HepG2 (cell line): ENCODE measurements around the gene ZNF865. TPM values are rescaled to one million over a fixed set of nuclear protein-coding genes. Genes with fewer than 3 reads are reported as not detected.

Source experiments
- ATAC-seq: fragments of 200-7000 bp; cut with Tn5 transposase; 3 replicates; pipeline ENCODE4 v1.9.1; 2020; ENCODE audit warnings: mild to moderate bottlenecking, moderate library complexity
- BruUV-seq: library from RNA; stranded (reverse); fragments of 400-500 nt; replicated peaks from 2 replicates; lab custom pipeline; 2021; lab: Mats Ljungman, UMichigan
- CTCF ChIA-PET: fragments of 300-600 bp; formaldehyde crosslinking; extraction: SDS; loops from one replicate; lab custom pipeline; 2021; ENCODE audit warnings: low total read pairs, inconsistent platforms, low intra/inter-chr PET ratio; lab: Yijun Ruan, JAX
- POLR2A ChIA-PET: fragments of 350-600 bp; sonication (Branson Sonifier 250); formaldehyde crosslinking; loops from one replicate; lab custom pipeline; 2020; ENCODE audit warnings: antibody characterized with exemption, inconsistent platforms; lab: Yijun Ruan, JAX
- DNase-seq: peaks from one replicate; pipeline ENCODE4 v3.0.0-alpha.2; 2015; ENCODE audit warnings: low spot score
- FAIRE-seq: peaks from 3 replicates; lab custom pipeline; 2011; peaks lifted over from hg19 to GRCh38; lab: Jason Lieb, UNC
- H2AFZ ChIP-seq: one replicate; pipeline ENCODE4 v1.6.1; 2011; ENCODE audit warnings: low read length, inconsistent platforms
- H3K27ac ChIP-seq: fragments of 300-600 bp; 3 replicates; pipeline ENCODE4 v1.8.0; 2011; ENCODE audit warnings: mixed run types, mild to moderate bottlenecking, mixed read lengths, low read length, inconsistent platforms; ENCODE audit not compliant: insufficient read depth; ENCODE audit errors: extremely low read length
- H3K27me3 ChIP-seq, 2 experiments: fragments of 200-600 bp in 1 of 2; 2 replicates in 1 of 2; 3 replicates in 1 of 2; pipeline versions ENCODE4 v1.6.0 to v1.8.0; 2011; ENCODE audit warnings: low read length in 2 of 2, mild to moderate bottlenecking in 2 of 2, moderate library complexity in 2 of 2, inconsistent platforms in 1 of 2; ENCODE audit not compliant: insufficient read depth in 2 of 2, control insufficient read depth in 1 of 2
- H3K36me3 ChIP-seq, 2 experiments: fragments of 200-600 bp in 1 of 2; replicated peaks in 1 of 2; 2 replicates in 1 of 2; 3 replicates in 1 of 2; pipeline versions ENCODE4 v1.5.1 to v1.8.0; 2011; ENCODE audit warnings: low read length in 2 of 2, inconsistent platforms in 1 of 2; ENCODE audit not compliant: insufficient read depth in 2 of 2, control insufficient read depth in 1 of 2
- H3K4me1 ChIP-seq: 2 replicates; pipeline ENCODE4 v1.5.1; 2012; ENCODE audit warnings: low read length, inconsistent platforms; ENCODE audit not compliant: insufficient read depth
- H3K4me2 ChIP-seq: 2 replicates; pipeline ENCODE4 v1.6.0; 2011; ENCODE audit warnings: low read depth, low read length, inconsistent platforms
- H3K4me3 ChIP-seq, 3 experiments: fragments of 200-600 bp in 1 of 3; sonication (generic), shearing (Covaris generic) in 1 of 3; replicated peaks in 1 of 3; 2 replicates each; pipeline ENCODE4 v1.5.1; 2011 to 2016; ENCODE audit warnings: low read length in 3 of 3, inconsistent platforms in 2 of 3, low read depth in 2 of 3, mild to moderate bottlenecking in 2 of 3, control low read depth in 1 of 3, mixed read lengths in 1 of 3; ENCODE audit not compliant: insufficient read depth in 1 of 3
- H3K79me2 ChIP-seq: one replicate; pipeline ENCODE4 v1.6.1; 2011; ENCODE audit warnings: low read length, inconsistent platforms; ENCODE audit not compliant: insufficient read depth
- H3K9ac ChIP-seq: 2 replicates; pipeline ENCODE4 v1.6.0; 2011; ENCODE audit warnings: mild to moderate bottlenecking, low read depth, low read length, inconsistent platforms; ENCODE audit not compliant: insufficient read depth
- H3K9me3 ChIP-seq: 2 replicates; pipeline ENCODE4 v1.5.1; 2012; ENCODE audit warnings: mild to moderate bottlenecking, low read length
- H4K20me1 ChIP-seq: 2 replicates; pipeline ENCODE4 v1.6.0; 2011; ENCODE audit warnings: inconsistent platforms, mild to moderate bottlenecking, low read length, moderate library complexity; ENCODE audit not compliant: insufficient read depth
- HNRNPLL ChIP-seq: fragments of 200-400 bp; formaldehyde crosslinking; IDR thresholded peaks from 2 replicates; pipeline ENCODE4 v1.6.1; 2017; ENCODE audit warnings: mild to moderate bottlenecking, low read depth, low read length; ENCODE audit not compliant: poor library complexity, severe bottlenecking
- MBNL3 ChIP-seq: fragments of 250-450 bp; sonication (Bioruptor Pico); conservative IDR thresholded peaks from 2 replicates; pipeline ENCODE4 v1.8.0; 2022; ENCODE audit warnings: mild to moderate bottlenecking, inconsistent platforms
- MYNN ChIP-seq: sonication (generic); formaldehyde crosslinking; IDR thresholded peaks from 2 replicates; pipeline ENCODE4 v1.4.0; 2020; ENCODE audit warnings: mild to moderate bottlenecking, low read depth, missing genetic modification reagents
- NR2C2 ChIP-seq: sonication (generic); formaldehyde crosslinking; IDR thresholded peaks from 2 replicates; pipeline ENCODE4 v1.4.0; 2020; ENCODE audit warnings: missing genetic modification reagents, mild to moderate bottlenecking, moderate library complexity, borderline replicate concordance
- PHF8 ChIP-seq: sonication (generic); formaldehyde crosslinking; IDR thresholded peaks from 2 replicates; pipeline ENCODE4 v1.5.0; 2020; ENCODE audit warnings: missing genetic modification reagents
- TAF15 ChIP-seq: fragments of 200-400 bp; formaldehyde crosslinking; IDR thresholded peaks from one replicate; pipeline ENCODE4 v1.6.1; 2018; ENCODE audit warnings: mild to moderate bottlenecking, low read depth, low read length; ENCODE audit not compliant: poor library complexity, severe bottlenecking
- YY1 ChIP-seq: IDR thresholded peaks from 2 replicates; pipeline ENCODE4 v1.6.1; 2011; ENCODE audit warnings: low read length, low read depth, moderate library complexity, mild to moderate bottlenecking; ENCODE audit not compliant: insufficient read depth, insufficient replicate concordance
- ZBTB7B ChIP-seq: sonication (generic); formaldehyde crosslinking; IDR thresholded peaks from 2 replicates; pipeline ENCODE4 v1.4.0; 2020; ENCODE audit warnings: missing genetic modification reagents
- ZNF136 ChIP-seq: sonication (generic); formaldehyde crosslinking; IDR thresholded peaks from 2 replicates; pipeline ENCODE4 v1.8.1; 2022; ENCODE audit warnings: low read depth, mild to moderate bottlenecking, moderate library complexity, missing genetic modification reagents
- ZNF253 ChIP-seq: sonication (generic); formaldehyde crosslinking; IDR thresholded peaks from 2 replicates; pipeline ENCODE4 v1.8.0; 2022; ENCODE audit warnings: mild to moderate bottlenecking, missing genetic modification reagents, borderline replicate concordance
- ZNF276 ChIP-seq: sonication (generic); formaldehyde crosslinking; IDR thresholded peaks from 2 replicates; pipeline ENCODE4 v1.4.0; 2020; ENCODE audit warnings: mild to moderate bottlenecking, low read depth, missing genetic modification reagents
- ZNF576 ChIP-seq: sonication (generic); formaldehyde crosslinking; IDR thresholded peaks from 2 replicates; pipeline ENCODE4 v1.4.0; 2020; ENCODE audit warnings: mild to moderate bottlenecking, missing genetic modification reagents
- WGBS: methylation state at CpG from one replicate; pipeline ENCODE4 v1.1.6; 2017; ENCODE audit warnings: low lambda C conversion rate; 5-methylcytosine and 5-hydroxymethylcytosine counted together
- in situ Hi-C: cut with HindIII; loops from 2 replicates; pipeline ENCODE4 v1.10.0; 2017; ENCODE audit warnings: low pct_unique_long_range_greater_than_20kb; ENCODE audit not compliant: extremely low pct_ligation_motif_present
- intact Hi-C: fragments of 100-400 bp; cut with micrococcal nuclease; formaldehyde crosslinking; loops from one replicate; pipeline ENCODE4 v1.10.0; 2022; ENCODE audit not compliant: unreplicated experiment
- polyA plus RNA-seq, 8 experiments: library from polyadenylated mRNA; depleted of rRNA in 3 of 8; stranded (reverse) in 7 of 8; unstranded in 1 of 8; fragments of >200 nt; fragmentation: Illumina TruSeq in 4 of 8; extraction: Trizol in 4 of 8; gene quantifications; 2 replicates each; pipeline versions ENCODE4 v1.2.1 to v1.2.3, GENCODE V29; 2011 to 2016; ENCODE audit warnings: low read depth in 4 of 8, missing spikeins in 1 of 8, mixed read lengths in 1 of 8; ENCODE audit not compliant: insufficient read depth in 1 of 8
- total RNA-seq, 5 experiments: library from RNA; depleted of rRNA; stranded (reverse); fragments of >200 nt; fragmentation: Illumina TruSeq; extraction: Trizol; gene quantifications; 2 replicates each; pipeline ENCODE4 v1.2.3, GENCODE V29; 2016; ENCODE audit warnings: low read depth in 1 of 5
- TF ChIP-seq, protein P1 (sequence below): sonication (generic); formaldehyde crosslinking; IDR thresholded peaks from 2 replicates; pipeline ENCODE4 v1.4.0; 2020; ENCODE audit warnings: missing genetic modification reagents, borderline replicate concordance
- TF ChIP-seq, protein P2 (sequence below): sonication (generic); formaldehyde crosslinking; conservative IDR thresholded peaks from 2 replicates; pipeline ENCODE4 v1.4.0; 2020; ENCODE audit warnings: missing genetic modification reagents

The ZNF865 gene
- total and polyA plus RNA-seq, 2 of the 13 experiments (the other 11 are each of a cell fraction or from before 2014, with no cell fraction given): 0.93 to 1.0 TPM

GRCh38 chr19:55648585-55649267 is 43.3 kb downstream of the ZNF865 start (continued):
- no peak for TF ChIP-seq ZNF276 (CRISPR knock-in tag)
- peak; percentile 71; the same call in 1 of the 2 replicates for TF ChIP-seq ZNF253 (CRISPR knock-in tag)
- TF ChIP-seq ZNF576 (CRISPR knock-in tag): no peak
- TF ChIP-seq, protein P1, sequence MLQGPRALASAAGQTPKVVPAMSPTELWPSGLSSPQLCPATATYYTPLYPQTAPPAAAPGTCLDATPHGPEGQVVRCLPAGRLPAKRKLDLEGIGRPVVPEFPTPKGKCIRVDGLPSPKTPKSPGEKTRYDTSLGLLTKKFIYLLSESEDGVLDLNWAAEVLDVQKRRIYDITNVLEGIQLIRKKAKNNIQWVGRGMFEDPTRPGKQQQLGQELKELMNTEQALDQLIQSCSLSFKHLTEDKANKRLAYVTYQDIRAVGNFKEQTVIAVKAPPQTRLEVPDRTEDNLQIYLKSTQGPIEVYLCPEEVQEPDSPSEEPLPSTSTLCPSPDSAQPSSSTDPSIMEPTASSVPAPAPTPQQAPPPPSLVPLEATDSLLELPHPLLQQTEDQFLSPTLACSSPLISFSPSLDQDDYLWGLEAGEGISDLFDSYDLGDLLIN: no peak
- no peak for TF ChIP-seq PHF8 (CRISPR knock-in tag)
- TF ChIP-seq, all 625 proteins: peak for 4

- BruUV-seq: no TSS peak
- CTCF ChIA-PET: no interaction called here
- POLR2A ChIA-PET: interaction anchor here (0.6 kb wide), 1 partner anchor 8 kb away, joined by 3 read pairs; the partner anchor contains the start of gene ZNF580
- TF ChIP-seq NR2C2 (CRISPR knock-in tag): no peak
- no peak for TF ChIP-seq YY1
- no peak for TF ChIP-seq HNRNPLL
- no peak for TF ChIP-seq ZBTB7B
- TF ChIP-seq MYNN (CRISPR knock-in tag): no peak
- TF ChIP-seq ZNF136 (CRISPR knock-in tag): no peak
- TF ChIP-seq, protein P2, sequence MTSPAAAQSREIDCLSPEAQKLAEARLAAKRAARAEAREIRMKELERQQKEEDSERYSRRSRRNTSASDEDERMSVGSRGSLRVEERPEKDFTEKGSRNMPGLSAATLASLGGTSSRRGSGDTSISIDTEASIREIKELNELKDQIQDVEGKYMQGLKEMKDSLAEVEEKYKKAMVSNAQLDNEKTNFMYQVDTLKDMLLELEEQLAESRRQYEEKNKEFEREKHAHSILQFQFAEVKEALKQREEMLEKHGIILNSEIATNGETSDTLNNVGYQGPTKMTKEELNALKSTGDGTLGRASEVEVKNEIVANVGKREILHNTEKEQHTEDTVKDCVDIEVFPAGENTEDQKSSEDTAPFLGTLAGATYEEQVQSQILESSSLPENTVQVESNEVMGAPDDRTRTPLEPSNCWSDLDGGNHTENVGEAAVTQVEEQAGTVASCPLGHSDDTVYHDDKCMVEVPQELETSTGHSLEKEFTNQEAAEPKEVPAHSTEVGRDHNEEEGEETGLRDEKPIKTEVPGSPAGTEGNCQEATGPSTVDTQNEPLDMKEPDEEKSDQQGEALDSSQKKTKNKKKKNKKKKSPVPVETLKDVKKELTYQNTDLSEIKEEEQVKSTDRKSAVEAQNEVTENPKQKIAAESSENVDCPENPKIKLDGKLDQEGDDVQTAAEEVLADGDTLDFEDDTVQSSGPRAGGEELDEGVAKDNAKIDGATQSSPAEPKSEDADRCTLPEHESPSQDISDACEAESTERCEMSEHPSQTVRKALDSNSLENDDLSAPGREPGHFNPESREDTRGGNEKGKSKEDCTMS: no peak
- TF ChIP-seq TAF15: no peak
- TF ChIP-seq MBNL3 (CRISPR knock-in tag): no peak
These were observed 44.0 kb downstream of the ZNF865 start for GRCh38 chr19:55649268-55650125.

More at GRCh38 chr19:55649268-55650125, 44.0 kb downstream of the ZNF865 start:
- in situ Hi-C loops (no loop called here), intact Hi-C loops (no loop called here)
- Histone ChIP-seq H3K9ac (peak overlapping the region; percentile 86; the same call in 1 of the 2 replicates), H3K4me3 (peak overlapping the region in 1 of 3 experiments; percentile 96; a peak in 1 of 6 replicates), H3K4me1 (peaks cover 42% of the 10 kb centered on the region), H3K27ac (no peak overlapping the region), H3K36me3 (peaks cover 0 to 10% of the 10 kb centered on the region in 2 experiments; a peak in 2 of 5 replicates), H3K4me2 (peak overlapping the region; percentile 82), H3K27me3 (no peaks in the 10 kb centered on the region; a peak in 1 of 5 replicates), H3K79me2 (peaks cover 18% of the 10 kb centered on the region), H3K9me3 (no peaks in the 10 kb centered on the region), H2AFZ (no peak overlapping the region), H4K20me1 (0 out of 2 replicates have a peak, but pooled peaks cover under 1% of the 10 kb centered on the region)
- DNase-seq: no peak
- 92% methylated on average over 12 of the region's 17 CpGs for WGBS
- no peak for FAIRE-seq
- ATAC-seq: no peak
